Measurements from ENCODE around the gene PALM2AKAP2.

- TF ChIP-seq SUZ12 (IDR thresholded peaks at IDR 0.05) (no peak), FOXM1 (IDR thresholded peaks at IDR 0.05; ENCODE audit: borderline replicate concordance) (no peak), BHLHE40 (IDR thresholded peaks at IDR 0.05; ENCODE audit: borderline replicate concordance) (no peak), ELF4 (IDR thresholded peaks at IDR 0.05) (no peak), SP1 (IDR thresholded peaks at IDR 0.05) (no peak), ZNF384 (IDR thresholded peaks at IDR 0.05) (no peak), CTBP1 (IDR thresholded peaks at IDR 0.05; ENCODE audit: borderline replicate concordance) (no peak), L3MBTL2 (conservative IDR thresholded peaks at IDR 0.05) (no peak), TARDBP (IDR thresholded peaks at IDR 0.05) (no peak), FOXA1 (IDR thresholded peaks at IDR 0.05) (no peak), LEF1 (IDR thresholded peaks at IDR 0.05; ENCODE audit: borderline replicate concordance) (no peak), NFRKB (IDR thresholded peaks at IDR 0.05) (no peak)
Measured at GRCh38 chr9:109735801-109736200, 44.2 kb upstream of the PALM2AKAP2 start.
